GM18520 (cell line): ENCODE measurements around the gene CPA2.
"Not testable (repeated sequence)": the region's sequence is repeated elsewhere in the genome, so short reads cannot be mapped to it uniquely, and the experiment has no call there.

Experiments
- ATAC-seq: cut with Tn5 transposase; IDR thresholded peaks from one replicate; pipeline ENCODE4 v1.9.1; 2021; ENCODE audit not compliant: unreplicated experiment

The CPA2 gene

GRCh38 chr7:130249626-130250025, 17.0 kb upstream of the CPA2 start:
- not testable (repeated sequence) for ATAC-seq

- no peak for ATAC-seq
These were observed 12.1 kb upstream of the CPA2 start for GRCh38 chr7:130254555-130254954.

- no peak for ATAC-seq
These were observed 10.0 kb upstream of the CPA2 start for GRCh38 chr7:130256704-130257103.

- ATAC-seq: no peak
These were observed 8.1 kb upstream of the CPA2 start for GRCh38 chr7:130258494-130259078.

- no peak for ATAC-seq
These were observed 4.2 kb upstream of the CPA2 start for GRCh38 chr7:130262448-130262847.

- no peak for ATAC-seq
These were observed 3.5 kb upstream of the CPA2 start for GRCh38 chr7:130263130-130263529.

- no peak for ATAC-seq
These were observed 278 bp downstream of the CPA2 start for GRCh38 chr7:130266961-130267321.

- ATAC-seq: no peak
These were observed 2.0 kb downstream of the CPA2 start for GRCh38 chr7:130268463-130269317.

GRCh38 chr7:130269318-130269694, 2.6 kb downstream of the CPA2 start:
- no peak for ATAC-seq

GRCh38 chr7:130270947-130271800, 4.5 kb downstream of the CPA2 start:
- ATAC-seq: no peak

- ATAC-seq: no peak
These were observed 5.9 kb downstream of the CPA2 start for GRCh38 chr7:130272381-130273080.

GRCh38 chr7:130273081-130273932, 6.6 kb downstream of the CPA2 start:
- no peak for ATAC-seq

- no peak for ATAC-seq
These were observed 7.2 kb downstream of the CPA2 start for GRCh38 chr7:130273933-130274255.

GRCh38 chr7:130274296-130274695, 7.6 kb downstream of the CPA2 start:
- no peak for ATAC-seq

- no peak for ATAC-seq
These were observed 8.4 kb downstream of the CPA2 start for GRCh38 chr7:130274983-130275591.

- ATAC-seq: no peak
These were observed 9.2 kb downstream of the CPA2 start for GRCh38 chr7:130275826-130276297.

GRCh38 chr7:130276796-130277762, 10.4 kb downstream of the CPA2 start:
- ATAC-seq: no peak

GRCh38 chr7:130277763-130278643, 11.3 kb downstream of the CPA2 start:
- ATAC-seq: no peak
